OCI-LY1 (cell line): ENCODE results near the gene TLR6.

ENCODE experiments used
- CTCF ChIP-seq: fragments of 200-600 bp; sonication (generic), shearing (Covaris generic); IDR thresholded peaks from 2 replicates; pipeline ENCODE4 v1.5.1; 2017; ENCODE audit warnings: mild to moderate bottlenecking, antibody characterized with exemption, low read length, moderate library complexity, mixed read lengths
- EZH2 ChIP-seq: fragments of 200-600 bp; sonication (generic), shearing (Covaris generic); IDR thresholded peaks from 2 replicates; pipeline ENCODE4 v1.8.0; 2017; ENCODE audit warnings: borderline replicate concordance, mixed run types, mild to moderate bottlenecking, antibody characterized with exemption, low read length, moderate library complexity, mixed read lengths

- no peak for TF ChIP-seq CTCF
- no peak for TF ChIP-seq EZH2
Measured at GRCh38 chr4:38774181-38774955, 82.2 kb downstream of the TLR6 start.
